ENCODE data around the gene DDX41.
A peak's percentile ranks its signal among the peaks of the same experiment; 100 is the strongest.

Gene DDX41

DNA sequence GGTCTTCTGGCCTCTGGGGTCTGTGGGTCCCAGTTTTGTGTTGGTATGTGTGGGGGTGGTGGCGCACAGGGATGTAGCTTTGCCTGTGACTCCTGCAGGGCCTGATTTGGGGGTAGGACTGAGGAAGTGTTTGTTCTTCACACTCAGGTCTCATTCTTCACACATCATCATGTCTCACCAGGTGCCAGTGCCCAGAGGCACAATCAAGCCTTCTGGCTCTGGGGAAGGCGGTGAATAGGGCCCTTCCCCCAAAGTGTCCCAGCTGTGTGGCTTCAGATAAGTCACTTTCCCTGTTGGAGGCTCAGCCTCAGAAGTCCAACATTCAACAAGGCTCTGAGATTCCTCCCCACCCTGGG, 48.5 kb downstream of the DDX41 start:
- no peak for DNase-seq (ENCODE audit: low read depth in 2 of 2)
- TF ChIP-seq, protein P1, sequence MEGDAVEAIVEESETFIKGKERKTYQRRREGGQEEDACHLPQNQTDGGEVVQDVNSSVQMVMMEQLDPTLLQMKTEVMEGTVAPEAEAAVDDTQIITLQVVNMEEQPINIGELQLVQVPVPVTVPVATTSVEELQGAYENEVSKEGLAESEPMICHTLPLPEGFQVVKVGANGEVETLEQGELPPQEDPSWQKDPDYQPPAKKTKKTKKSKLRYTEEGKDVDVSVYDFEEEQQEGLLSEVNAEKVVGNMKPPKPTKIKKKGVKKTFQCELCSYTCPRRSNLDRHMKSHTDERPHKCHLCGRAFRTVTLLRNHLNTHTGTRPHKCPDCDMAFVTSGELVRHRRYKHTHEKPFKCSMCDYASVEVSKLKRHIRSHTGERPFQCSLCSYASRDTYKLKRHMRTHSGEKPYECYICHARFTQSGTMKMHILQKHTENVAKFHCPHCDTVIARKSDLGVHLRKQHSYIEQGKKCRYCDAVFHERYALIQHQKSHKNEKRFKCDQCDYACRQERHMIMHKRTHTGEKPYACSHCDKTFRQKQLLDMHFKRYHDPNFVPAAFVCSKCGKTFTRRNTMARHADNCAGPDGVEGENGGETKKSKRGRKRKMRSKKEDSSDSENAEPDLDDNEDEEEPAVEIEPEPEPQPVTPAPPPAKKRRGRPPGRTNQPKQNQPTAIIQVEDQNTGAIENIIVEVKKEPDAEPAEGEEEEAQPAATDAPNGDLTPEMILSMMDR (IDR thresholded peaks at IDR 0.05; ENCODE audit: low read depth, low read length): no peak
- H3K4me3 ChIP-seq (replicated peaks in 1 of 2; ENCODE audit: low read depth in 2 of 2, low read length in 2 of 2): no peak overlapping the region

DNA sequence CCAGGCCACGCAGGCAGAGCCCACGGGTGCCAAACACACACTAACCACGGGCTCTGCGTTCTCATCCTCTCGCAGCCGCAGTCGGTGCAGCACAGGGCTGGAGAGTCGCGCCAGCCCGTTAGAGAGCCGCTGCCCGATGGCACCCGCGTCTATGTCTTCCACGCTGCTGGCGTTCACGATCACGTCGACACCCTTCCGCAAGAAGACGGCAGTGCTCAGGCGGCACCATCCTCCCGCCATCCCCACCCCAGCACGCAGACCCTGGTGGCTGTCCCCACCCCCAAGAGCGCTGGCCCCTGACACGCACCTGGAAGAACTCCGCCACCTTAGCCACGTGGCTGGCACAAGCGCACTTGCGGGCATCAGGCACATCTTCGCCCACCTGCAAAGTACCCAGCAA, 49.3 kb downstream of the DDX41 start:
- no peak for DNase-seq (ENCODE audit: low read depth in 2 of 2)
- no peak overlapping the region for H3K4me3 ChIP-seq (replicated peaks in 1 of 2; ENCODE audit: low read depth in 2 of 2, low read length in 2 of 2)
- TF ChIP-seq, protein P1 (IDR thresholded peaks at IDR 0.05; ENCODE audit: low read depth, low read length): no peak

DNA sequence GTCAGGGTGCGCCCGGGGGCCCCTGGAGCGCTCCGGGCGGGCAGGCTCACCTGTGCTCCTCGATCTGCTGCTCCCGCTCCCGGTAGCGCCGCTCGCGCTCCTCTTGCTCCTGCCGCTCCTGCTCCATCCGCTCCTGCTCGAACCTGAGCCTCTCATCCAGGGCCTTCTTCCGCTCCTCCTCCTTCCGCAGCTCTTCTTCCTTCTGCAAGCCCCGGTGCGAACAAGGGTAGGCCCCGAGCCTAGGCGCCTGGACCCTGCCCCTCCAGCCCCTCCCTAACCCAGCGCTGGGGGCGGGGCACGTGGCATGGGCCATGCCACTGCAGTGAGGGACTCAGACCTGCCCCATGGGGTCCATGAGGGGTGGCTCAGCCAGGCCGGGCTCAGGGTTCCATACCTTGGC, 49.9 kb downstream of the DDX41 start:
- H3K4me3 ChIP-seq (replicated peaks in 1 of 2; ENCODE audit: low read depth in 2 of 2, low read length in 2 of 2): no peak overlapping the region
- DNase-seq (ENCODE audit: low read depth in 2 of 2): no peak
- TF ChIP-seq, protein P1 (IDR thresholded peaks at IDR 0.05; ENCODE audit: low read depth, low read length): no peak

DNA sequence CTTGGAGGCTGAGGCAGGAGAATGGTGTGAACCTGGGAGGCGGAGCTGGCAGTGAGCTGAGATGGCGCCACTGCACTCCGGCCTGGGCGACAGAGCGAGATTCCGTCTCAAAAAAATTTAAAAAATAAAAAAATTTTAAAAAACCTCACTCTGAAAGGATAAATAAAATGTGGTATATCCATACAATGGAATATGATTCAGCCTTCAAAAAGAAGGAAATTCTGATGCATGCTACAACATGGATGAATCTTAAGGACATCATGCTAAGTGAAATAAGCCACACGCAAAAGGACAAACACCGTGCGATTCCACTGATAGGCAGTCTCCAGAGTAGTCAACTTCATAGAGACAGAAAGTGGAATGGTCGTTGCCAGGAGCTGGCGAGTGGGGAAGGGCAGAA, 51.7 kb downstream of the DDX41 start:
- DNase-seq (ENCODE audit: low read depth in 2 of 2): no peak
- TF ChIP-seq, protein P1 (IDR thresholded peaks at IDR 0.05; ENCODE audit: low read depth, low read length): no peak
- no peak overlapping the region for H3K4me3 ChIP-seq (replicated peaks in 1 of 2; ENCODE audit: low read depth in 2 of 2, low read length in 2 of 2)

DNA sequence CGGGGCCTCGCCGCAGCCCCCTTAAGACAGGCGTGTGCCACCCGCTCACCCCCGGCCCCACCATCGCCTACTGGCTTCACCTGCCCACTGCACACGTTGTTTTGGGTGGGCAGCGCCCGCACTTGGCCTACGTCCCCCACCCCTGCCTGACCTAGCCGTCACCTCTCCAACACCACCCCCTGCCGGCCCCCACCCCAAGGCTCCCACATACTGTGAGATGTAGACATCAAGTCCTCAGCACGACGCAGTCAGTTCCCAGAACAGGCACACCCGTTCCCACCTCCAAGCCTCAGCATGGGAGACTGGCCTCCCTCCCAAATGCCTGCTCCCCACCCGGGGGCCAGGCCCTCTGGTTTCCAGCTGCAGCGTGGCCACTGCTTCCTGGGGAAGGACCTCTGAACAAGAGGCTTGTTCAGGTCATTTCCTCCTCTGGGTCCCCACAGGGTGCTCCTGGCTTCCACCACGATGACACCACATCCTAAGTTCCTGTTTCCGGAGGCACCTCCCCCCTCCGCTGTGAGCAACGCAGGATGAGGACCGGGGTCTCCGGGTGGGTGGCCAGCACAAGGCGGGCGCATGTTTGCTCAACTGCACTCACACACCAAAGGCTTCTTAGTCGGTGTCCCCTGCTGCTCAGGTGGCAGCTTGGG, 54.6 kb downstream of the DDX41 start:
- peak in 1 of 2 donors; percentile 25 for DNase-seq (ENCODE audit: low read depth in 2 of 2)
- no peak overlapping the region for H3K4me3 ChIP-seq (replicated peaks in 1 of 2; ENCODE audit: low read depth in 2 of 2, low read length in 2 of 2)
- TF ChIP-seq, protein P1 (IDR thresholded peaks at IDR 0.05; ENCODE audit: low read depth, low read length): no peak

Measured in cardiac fibroblast (primary cell).